ENCODE data around the gene ZNF770.

- no peak for TF ChIP-seq CREB1 (CRISPR knock-in tag; IDR thresholded peaks at IDR 0.05; ENCODE audit: low read depth)
- no peak for TF ChIP-seq CTCF (conservative IDR thresholded peaks at IDR 0.05; ENCODE audit: low read depth in 2 of 2)
- TF ChIP-seq POLR2AphosphoS5 (IDR thresholded peaks at IDR 0.05; ENCODE audit: low read depth): no peak
- TF ChIP-seq EZH2 (IDR thresholded peaks at IDR 0.05; ENCODE audit: low read depth, unreplicated experiment): no peak
- TF ChIP-seq EZH2phosphoT487 (IDR thresholded peaks at IDR 0.05; ENCODE audit: unreplicated experiment): no peak
- TF ChIP-seq ZNF331 (CRISPR knock-in tag; IDR thresholded peaks at IDR 0.05; ENCODE audit: low read depth): no peak
- no peak for TF ChIP-seq REST (IDR thresholded peaks at IDR 0.05; ENCODE audit: unreplicated experiment)
- TF ChIP-seq JUNB (IDR thresholded peaks at IDR 0.05; ENCODE audit: unreplicated experiment): no peak
Measured at GRCh38 chr15:35003928-35004327, 15.8 kb upstream of the ZNF770 start.
